Posterior vena cava (tissue), 2 donors: ENCODE measurements around the gene FAAP20. TPM values are rescaled to one million over a fixed set of nuclear protein-coding genes. Genes with fewer than 3 reads are reported as not detected.

Experiments used
- DNase-seq: peaks from one replicate; pipeline ENCODE4 v3.0.0-alpha.2; 2020; ENCODE audit warnings: low spot score
- intact Hi-C, 2 donors: fragments of 100-400 bp; cut with DNase I; formaldehyde crosslinking; loops; one replicate each; pipeline versions ENCODE4 v1.14.1 to v1.14.2; 2022 to 2023
- total RNA-seq, 2 donors: library from RNA; stranded (reverse); fragmentation: NEBNext Ultra II Directional; extraction: Animal tissue kit (Norgen Biotek cat#: 25700); gene quantifications; one replicate each; pipeline ENCODE4 v1.2.1, GENCODE V29; 2021
- donor health status: DM: yes; HTN: yes; CAD: no.
- donor health status: DM: yes; HTN: yes; CAD: no.

The FAAP20 gene
- total RNA-seq, 2 donors from 2014 or later: 50.7 to 52.9 TPM

GRCh38 chr1:2186901-2187300 is 7.7 kb downstream of the FAAP20 start:
- DNase-seq: no peak
- intact Hi-C loops: loop anchor here in 1 of 2 donors (1.0 kb wide), 1 partner anchor 19 kb away; no protein-coding TSS in a partner anchor

- intact Hi-C loops: loop anchor here in 1 of 2 donors (1.0 kb wide), 1 partner anchor 20 kb away; no protein-coding TSS in a partner anchor
- DNase-seq: no peak
Observed at GRCh38 chr1:2185880-2186855, 8.4 kb downstream of the FAAP20 start.

- intact Hi-C loops: no loop called here
- no peak for DNase-seq
Observed at GRCh38 chr1:2184934-2185333, 9.6 kb downstream of the FAAP20 start.

- DNase-seq: no peak
- intact Hi-C loops: no loop called here
Observed at GRCh38 chr1:2184531-2184930, 10.0 kb downstream of the FAAP20 start.

- intact Hi-C loops: no loop called here
- DNase-seq: no peak
Observed at GRCh38 chr1:2183937-2184334, 10.6 kb downstream of the FAAP20 start.

- no peak for DNase-seq
- intact Hi-C loops: no loop called here
Observed at GRCh38 chr1:2182376-2182775, 12.2 kb downstream of the FAAP20 start.

- DNase-seq: no peak
- intact Hi-C loops: no loop called here
Observed at GRCh38 chr1:2181752-2182151, 12.8 kb downstream of the FAAP20 start.

- intact Hi-C loops: no loop called here
- DNase-seq: no peak
Observed at GRCh38 chr1:2181271-2181670, 13.3 kb downstream of the FAAP20 start.

- no peak for DNase-seq
- intact Hi-C loops: no loop called here
Observed at GRCh38 chr1:2180297-2181245, 14.0 kb downstream of the FAAP20 start.

- intact Hi-C loops: loop anchor here in 1 of 2 donors (10.0 kb wide), 1 partner anchor 215 kb away; no protein-coding TSS in a partner anchor
- no peak for DNase-seq
Observed at GRCh38 chr1:2179283-2180013, 15.1 kb downstream of the FAAP20 start.

- DNase-seq: no peak
- intact Hi-C loops: loop anchor here in 1 of 2 donors (10.0 kb wide), 1 partner anchor 214 kb away; no protein-coding TSS in a partner anchor
Observed at GRCh38 chr1:2178875-2179274, 15.7 kb downstream of the FAAP20 start.

GRCh38 chr1:2177946-2178538 is 16.5 kb downstream of the FAAP20 start:
- DNase-seq: no peak
- intact Hi-C loops: loop anchor here in 1 of 2 donors (10.0 kb wide), 1 partner anchor 213 kb away; no protein-coding TSS in a partner anchor

- intact Hi-C loops: loop anchor here in 1 of 2 donors (10.0 kb wide), 1 partner anchor 213 kb away; no protein-coding TSS in a partner anchor
- DNase-seq: no peak
Observed at GRCh38 chr1:2177541-2177940, 17.0 kb downstream of the FAAP20 start.

GRCh38 chr1:2176615-2177014 is 18.0 kb downstream of the FAAP20 start:
- intact Hi-C loops: loop anchor here in 1 of 2 donors (10.0 kb wide), 1 partner anchor 212 kb away; no protein-coding TSS in a partner anchor
- no peak for DNase-seq

GRCh38 chr1:2175681-2176454 is 18.7 kb downstream of the FAAP20 start:
- no peak for DNase-seq
- intact Hi-C loops: loop anchor here in 1 of 2 donors (10.0 kb wide), 1 partner anchor 211 kb away; no protein-coding TSS in a partner anchor

GRCh38 chr1:2175055-2175414 is 19.5 kb downstream of the FAAP20 start:
- intact Hi-C loops: loop anchor here in 1 of 2 donors (10.0 kb wide), 1 partner anchor 210 kb away; no protein-coding TSS in a partner anchor

GRCh38 chr1:2174348-2175054 is 20.1 kb downstream of the FAAP20 start:
- intact Hi-C loops: loop anchor here (1.0 to 10.0 kb wide), 4 partner anchors 33 to 1092 kb away; no protein-coding TSS in a partner anchor
- DNase-seq: no peak

More at GRCh38 chr1:2175055-2175414, 19.5 kb downstream of the FAAP20 start:
- DNase-seq: no peak
